Stimulated activated CD4-positive, alpha-beta T cell treated with anti-CD3 and anti-CD28 coated beads, Interleukin-4, amount 100 ng/mL, for 1 hour (primary cell): ENCODE data around the gene TSPAN5.

Source experiments
- DNase-seq: peaks from one replicate; pipeline ENCODE4 v3.0.0-alpha.2; 2020

Gene TSPAN5

GRCh38 chr4:98672583-98673287 lies 14.3 kb upstream of the TSPAN5 start:
- DNase-seq, result no peak

GRCh38 chr4:98671131-98671530 lies 12.7 kb upstream of the TSPAN5 start:
- no peak for DNase-seq

- no peak for DNase-seq
Observed at GRCh38 chr4:98670186-98670585, 11.8 kb upstream of the TSPAN5 start.

GRCh38 chr4:98669577-98669976 lies 11.2 kb upstream of the TSPAN5 start:
- DNase-seq, result no peak

- no peak for DNase-seq
Observed at GRCh38 chr4:98664959-98665358, 6.5 kb upstream of the TSPAN5 start.

GRCh38 chr4:98663226-98664006 lies 5.0 kb upstream of the TSPAN5 start:
- DNase-seq, result peak; percentile 68

- peak; percentile 49 for DNase-seq
Observed at GRCh38 chr4:98662626-98663225, 4.3 kb upstream of the TSPAN5 start.

GRCh38 chr4:98662055-98662453 lies 3.6 kb upstream of the TSPAN5 start:
- no peak for DNase-seq

- DNase-seq, result no peak
Observed at GRCh38 chr4:98661371-98662054, 3.1 kb upstream of the TSPAN5 start.

- no peak for DNase-seq
Observed at GRCh38 chr4:98659741-98660462, 1.5 kb upstream of the TSPAN5 start.

GRCh38 chr4:98659106-98659592 lies 738 bp upstream of the TSPAN5 start:
- no peak for DNase-seq

- peak; percentile 38 for DNase-seq
Observed at GRCh38 chr4:98657531-98658286, 702 bp downstream of the TSPAN5 start.

GRCh38 chr4:98656886-98657285 lies 1.5 kb downstream of the TSPAN5 start:
- DNase-seq, result no peak

- no peak for DNase-seq
Observed at GRCh38 chr4:98656443-98656842, 2.0 kb downstream of the TSPAN5 start.

- DNase-seq, result no peak
Observed at GRCh38 chr4:98653890-98654867, 4.2 kb downstream of the TSPAN5 start.

- DNase-seq, result no peak
Observed at GRCh38 chr4:98652996-98653395, 5.4 kb downstream of the TSPAN5 start.

- no peak for DNase-seq
Observed at GRCh38 chr4:98648602-98649001, 9.8 kb downstream of the TSPAN5 start.

- no peak for DNase-seq
Observed at GRCh38 chr4:98646422-98646821, 12.0 kb downstream of the TSPAN5 start.

GRCh38 chr4:98645527-98645926 lies 12.9 kb downstream of the TSPAN5 start:
- DNase-seq, result no peak

GRCh38 chr4:98643755-98644154 lies 14.7 kb downstream of the TSPAN5 start:
- DNase-seq, result no peak
